Prostate gland (tissue), 2 donors: ENCODE data around the gene OXLD1.

Experiments used
- POLR2A ChIP-seq: fragments of 450-650 bp; IDR thresholded peaks from one replicate; pipeline ENCODE4 v1.6.1; 2016; ENCODE audit warnings: antibody characterized with exemption, mild to moderate bottlenecking
- POLR2AphosphoS5 ChIP-seq: sonication (generic); formaldehyde crosslinking; IDR thresholded peaks from one replicate; pipeline ENCODE4 v1.6.1; 2017; ENCODE audit warnings: antibody characterized with exemption
- TF ChIP-seq, protein P1 (sequence below), 4 experiments: fragments of 200-600 bp in 2 of 4; fragments of 450-650 bp in 2 of 4; sonication (generic) in 2 of 4; IDR thresholded peaks; 1 replicate in 3 of 4; 2 replicates in 1 of 4; pipeline ENCODE4 v1.5.1; 2016 to 2019; ENCODE audit warnings: antibody characterized with exemption in 4 of 4, mild to moderate bottlenecking in 2 of 4, moderate library complexity in 2 of 4

DNA sequence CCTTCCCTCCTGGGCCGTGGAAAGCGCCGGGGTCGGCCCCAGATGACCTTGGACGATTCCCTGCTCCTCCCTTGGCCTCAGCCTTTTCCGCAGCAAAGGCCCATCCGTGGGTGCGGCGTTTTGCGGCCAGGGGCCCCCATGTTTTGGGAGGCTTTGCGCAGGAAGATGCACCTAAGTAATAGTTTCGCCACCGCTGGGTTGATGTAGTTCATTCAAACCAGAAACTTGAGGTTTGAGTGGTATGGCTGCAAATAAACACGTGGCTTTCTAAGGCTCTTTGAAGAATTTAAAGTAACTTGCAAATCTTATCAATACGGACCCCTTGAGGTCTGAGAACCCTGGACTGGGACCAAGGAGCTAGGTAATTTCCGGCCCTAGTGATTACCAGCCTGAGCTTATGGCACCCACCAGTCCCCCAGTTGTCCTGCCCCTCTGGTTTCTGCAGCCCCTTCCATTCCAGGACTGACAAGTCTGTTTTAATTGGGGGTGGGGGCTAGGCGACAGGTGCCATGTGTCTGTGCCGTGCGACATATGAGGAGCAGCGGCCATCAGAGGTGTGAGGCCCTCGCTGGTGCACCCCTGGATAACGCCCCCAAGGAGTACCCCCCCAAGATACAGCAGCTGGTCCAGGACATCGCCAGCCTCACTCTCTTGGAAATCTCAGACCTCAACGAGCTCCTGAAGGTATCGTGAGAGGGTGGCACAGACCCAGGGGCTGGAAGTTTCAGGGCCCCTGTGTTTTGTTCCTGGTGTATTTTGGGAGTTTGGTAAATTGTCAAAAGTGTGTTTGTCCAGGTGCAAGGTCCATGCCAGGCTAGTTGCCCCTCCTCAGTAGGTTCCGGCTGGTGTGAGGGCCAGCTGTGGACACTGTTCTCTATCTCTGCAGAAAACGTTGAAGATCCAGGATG lies 37.6 kb upstream of the OXLD1 start:
- TF ChIP-seq, protein P1, sequence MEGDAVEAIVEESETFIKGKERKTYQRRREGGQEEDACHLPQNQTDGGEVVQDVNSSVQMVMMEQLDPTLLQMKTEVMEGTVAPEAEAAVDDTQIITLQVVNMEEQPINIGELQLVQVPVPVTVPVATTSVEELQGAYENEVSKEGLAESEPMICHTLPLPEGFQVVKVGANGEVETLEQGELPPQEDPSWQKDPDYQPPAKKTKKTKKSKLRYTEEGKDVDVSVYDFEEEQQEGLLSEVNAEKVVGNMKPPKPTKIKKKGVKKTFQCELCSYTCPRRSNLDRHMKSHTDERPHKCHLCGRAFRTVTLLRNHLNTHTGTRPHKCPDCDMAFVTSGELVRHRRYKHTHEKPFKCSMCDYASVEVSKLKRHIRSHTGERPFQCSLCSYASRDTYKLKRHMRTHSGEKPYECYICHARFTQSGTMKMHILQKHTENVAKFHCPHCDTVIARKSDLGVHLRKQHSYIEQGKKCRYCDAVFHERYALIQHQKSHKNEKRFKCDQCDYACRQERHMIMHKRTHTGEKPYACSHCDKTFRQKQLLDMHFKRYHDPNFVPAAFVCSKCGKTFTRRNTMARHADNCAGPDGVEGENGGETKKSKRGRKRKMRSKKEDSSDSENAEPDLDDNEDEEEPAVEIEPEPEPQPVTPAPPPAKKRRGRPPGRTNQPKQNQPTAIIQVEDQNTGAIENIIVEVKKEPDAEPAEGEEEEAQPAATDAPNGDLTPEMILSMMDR (IDR thresholded peaks at IDR 0.05), result no peak
- TF ChIP-seq POLR2A, result no peak
- TF ChIP-seq POLR2AphosphoS5, result no peak
